HepG2 (cell line): ENCODE measurements around the gene DLG1. TPM values are rescaled to one million over a fixed set of nuclear protein-coding genes. Genes with fewer than 3 reads are reported as not detected.
A peak's percentile ranks its signal among the peaks of the same experiment; 100 is the strongest.

Experiments used
- ATAC-seq: fragments of 200-7000 bp; cut with Tn5 transposase; 3 replicates; pipeline ENCODE4 v1.9.1; 2020; ENCODE audit warnings: mild to moderate bottlenecking, moderate library complexity
- BruUV-seq: library from RNA; stranded (reverse); fragments of 400-500 nt; replicated peaks from 2 replicates; lab custom pipeline; 2021; lab: Mats Ljungman, UMichigan
- CTCF ChIA-PET: fragments of 300-600 bp; formaldehyde crosslinking; extraction: SDS; loops from one replicate; lab custom pipeline; 2021; ENCODE audit warnings: low total read pairs, inconsistent platforms, low intra/inter-chr PET ratio; lab: Yijun Ruan, JAX
- POLR2A ChIA-PET: fragments of 350-600 bp; sonication (Branson Sonifier 250); formaldehyde crosslinking; loops from one replicate; lab custom pipeline; 2020; ENCODE audit warnings: antibody characterized with exemption, inconsistent platforms; lab: Yijun Ruan, JAX
- DNase-seq: peaks from one replicate; pipeline ENCODE4 v3.0.0-alpha.2; 2015; ENCODE audit warnings: low spot score
- FAIRE-seq: peaks from 3 replicates; lab custom pipeline; 2011; peaks lifted over from hg19 to GRCh38; lab: Jason Lieb, UNC
- H2AFZ ChIP-seq: one replicate; pipeline ENCODE4 v1.6.1; 2011; ENCODE audit warnings: low read length, inconsistent platforms
- H3K27ac ChIP-seq: fragments of 300-600 bp; 3 replicates; pipeline ENCODE4 v1.8.0; 2011; ENCODE audit warnings: mixed run types, mild to moderate bottlenecking, mixed read lengths, low read length, inconsistent platforms; ENCODE audit not compliant: insufficient read depth; ENCODE audit errors: extremely low read length
- H3K27me3 ChIP-seq, 2 experiments: fragments of 200-600 bp in 1 of 2; 2 replicates in 1 of 2; 3 replicates in 1 of 2; pipeline versions ENCODE4 v1.6.0 to v1.8.0; 2011; ENCODE audit warnings: low read length in 2 of 2, mild to moderate bottlenecking in 2 of 2, moderate library complexity in 2 of 2, inconsistent platforms in 1 of 2; ENCODE audit not compliant: insufficient read depth in 2 of 2, control insufficient read depth in 1 of 2
- H3K36me3 ChIP-seq, 2 experiments: fragments of 200-600 bp in 1 of 2; replicated peaks in 1 of 2; 2 replicates in 1 of 2; 3 replicates in 1 of 2; pipeline versions ENCODE4 v1.5.1 to v1.8.0; 2011; ENCODE audit warnings: low read length in 2 of 2, inconsistent platforms in 1 of 2; ENCODE audit not compliant: insufficient read depth in 2 of 2, control insufficient read depth in 1 of 2
- H3K4me1 ChIP-seq: 2 replicates; pipeline ENCODE4 v1.5.1; 2012; ENCODE audit warnings: low read length, inconsistent platforms; ENCODE audit not compliant: insufficient read depth
- H3K4me2 ChIP-seq: 2 replicates; pipeline ENCODE4 v1.6.0; 2011; ENCODE audit warnings: low read depth, low read length, inconsistent platforms
- H3K4me3 ChIP-seq, 3 experiments: fragments of 200-600 bp in 1 of 3; sonication (generic), shearing (Covaris generic) in 1 of 3; replicated peaks in 1 of 3; 2 replicates each; pipeline ENCODE4 v1.5.1; 2011 to 2016; ENCODE audit warnings: low read length in 3 of 3, inconsistent platforms in 2 of 3, low read depth in 2 of 3, mild to moderate bottlenecking in 2 of 3, control low read depth in 1 of 3, mixed read lengths in 1 of 3; ENCODE audit not compliant: insufficient read depth in 1 of 3
- H3K79me2 ChIP-seq: one replicate; pipeline ENCODE4 v1.6.1; 2011; ENCODE audit warnings: low read length, inconsistent platforms; ENCODE audit not compliant: insufficient read depth
- H3K9ac ChIP-seq: 2 replicates; pipeline ENCODE4 v1.6.0; 2011; ENCODE audit warnings: mild to moderate bottlenecking, low read depth, low read length, inconsistent platforms; ENCODE audit not compliant: insufficient read depth
- H3K9me3 ChIP-seq: 2 replicates; pipeline ENCODE4 v1.5.1; 2012; ENCODE audit warnings: mild to moderate bottlenecking, low read length
- H4K20me1 ChIP-seq: 2 replicates; pipeline ENCODE4 v1.6.0; 2011; ENCODE audit warnings: inconsistent platforms, mild to moderate bottlenecking, low read length, moderate library complexity; ENCODE audit not compliant: insufficient read depth
- ATF4 ChIP-seq, 2 experiments: fragments of 450-650 bp in 1 of 2; sonication (generic) in 1 of 2; formaldehyde crosslinking; IDR thresholded peaks; 2 replicates each; pipeline versions ENCODE4 v1.5.0 to v1.8.0; 2020 to 2022; ENCODE audit warnings: mild to moderate bottlenecking in 1 of 2, missing genetic modification reagents in 1 of 2
- CEBPB ChIP-seq: IDR thresholded peaks from 2 replicates; pipeline ENCODE4 v1.6.1; 2011; ENCODE audit warnings: low read depth, low read length, improper control_type of control experiment, borderline replicate concordance
- GPN1 ChIP-seq: sonication (generic); formaldehyde crosslinking; IDR thresholded peaks from 2 replicates; pipeline ENCODE4 v1.5.1; 2020; ENCODE audit warnings: missing genetic modification reagents, borderline replicate concordance
- MAFK ChIP-seq, 2 experiments: IDR thresholded peaks in 1 of 2; conservative IDR thresholded peaks in 1 of 2; 2 replicates each; pipeline ENCODE4 v1.6.1; 2011; ENCODE audit warnings: improper control_type of control experiment in 2 of 2, low read length in 2 of 2
- NFATC3 ChIP-seq: sonication (generic); formaldehyde crosslinking; IDR thresholded peaks from 2 replicates; pipeline ENCODE4 v1.5.1; 2020; ENCODE audit warnings: mild to moderate bottlenecking, missing genetic modification reagents
- NFKB2 ChIP-seq: sonication (generic); formaldehyde crosslinking; IDR thresholded peaks from 2 replicates; pipeline ENCODE4 v1.4.0; 2020; ENCODE audit warnings: missing genetic modification reagents, borderline replicate concordance
- RARA ChIP-seq: IDR thresholded peaks from 2 replicates; pipeline ENCODE4 v1.6.1; 2016; ENCODE audit warnings: missing genetic modification reagents, missing compliant biosample characterization
- TAF1 ChIP-seq: sonication (generic); formaldehyde crosslinking; IDR thresholded peaks from 2 replicates; pipeline ENCODE4 v1.4.0; 2020; ENCODE audit warnings: missing genetic modification reagents
- ZBTB25 ChIP-seq: IDR thresholded peaks from 2 replicates; pipeline ENCODE4 v1.6.1; 2018; ENCODE audit warnings: missing genetic modification reagents
- ZBTB37 ChIP-seq: sonication (generic); formaldehyde crosslinking; IDR thresholded peaks from 2 replicates; pipeline ENCODE4 v1.4.0; 2020; ENCODE audit warnings: mild to moderate bottlenecking, missing genetic modification reagents
- ZNF354B ChIP-seq: sonication (generic); formaldehyde crosslinking; IDR thresholded peaks from 2 replicates; pipeline ENCODE4 v1.8.0; 2022; ENCODE audit warnings: mild to moderate bottlenecking, missing genetic modification reagents
- ZNF576 ChIP-seq: sonication (generic); formaldehyde crosslinking; IDR thresholded peaks from 2 replicates; pipeline ENCODE4 v1.4.0; 2020; ENCODE audit warnings: mild to moderate bottlenecking, missing genetic modification reagents
- ZNF775 ChIP-seq: sonication (generic); formaldehyde crosslinking; IDR thresholded peaks from 2 replicates; pipeline ENCODE4 v1.4.0; 2020; ENCODE audit warnings: missing genetic modification reagents, mild to moderate bottlenecking, moderate library complexity, borderline replicate concordance
- WGBS: methylation state at CpG from one replicate; pipeline ENCODE4 v1.1.6; 2017; ENCODE audit warnings: low lambda C conversion rate; 5-methylcytosine and 5-hydroxymethylcytosine counted together
- in situ Hi-C: cut with HindIII; loops from 2 replicates; pipeline ENCODE4 v1.10.0; 2017; ENCODE audit warnings: low pct_unique_long_range_greater_than_20kb; ENCODE audit not compliant: extremely low pct_ligation_motif_present
- intact Hi-C: fragments of 100-400 bp; cut with micrococcal nuclease; formaldehyde crosslinking; loops from one replicate; pipeline ENCODE4 v1.10.0; 2022; ENCODE audit not compliant: unreplicated experiment
- polyA plus RNA-seq, 8 experiments: library from polyadenylated mRNA; depleted of rRNA in 3 of 8; stranded (reverse) in 7 of 8; unstranded in 1 of 8; fragments of >200 nt; fragmentation: Illumina TruSeq in 4 of 8; extraction: Trizol in 4 of 8; gene quantifications; 2 replicates each; pipeline versions ENCODE4 v1.2.1 to v1.2.3, GENCODE V29; 2011 to 2016; ENCODE audit warnings: low read depth in 4 of 8, missing spikeins in 1 of 8, mixed read lengths in 1 of 8; ENCODE audit not compliant: insufficient read depth in 1 of 8
- total RNA-seq, 5 experiments: library from RNA; depleted of rRNA; stranded (reverse); fragments of >200 nt; fragmentation: Illumina TruSeq; extraction: Trizol; gene quantifications; 2 replicates each; pipeline ENCODE4 v1.2.3, GENCODE V29; 2016; ENCODE audit warnings: low read depth in 1 of 5

DLG1 gene
- total and polyA plus RNA-seq, 2 of the 13 experiments (the other 11 are each of a cell fraction or from before 2014, with no cell fraction given), result 30.5 to 104 TPM

- CTCF ChIA-PET, result no interaction called here
- FAIRE-seq, result no peak
Observed at GRCh38 chr3:197311591-197311990, 13.2 kb upstream of the DLG1 start.

GRCh38 chr3:197309528-197310361 lies 11.3 kb upstream of the DLG1 start:
- H3K79me2 ChIP-seq, result no peaks in the 10 kb centered on the region
- no TSS peak for BruUV-seq
- no peaks in the 10 kb centered on the region for H3K9me3 ChIP-seq
- DNase-seq (no peak), ATAC-seq (peak; percentile 53; the same call in 2 of the 3 replicates), FAIRE-seq (no peak)
- intact Hi-C loops, result no loop called here
- peak overlapping the region; percentile 36 for H2AFZ ChIP-seq
- no peak overlapping the region for H3K4me3 ChIP-seq
- no peaks in the 10 kb centered on the region for H3K36me3 ChIP-seq
- in situ Hi-C loops, result no loop called here
- no peaks in the 10 kb centered on the region for H4K20me1 ChIP-seq
- no peak overlapping the region for H3K9ac ChIP-seq
- WGBS, result 40% methylated on average over 5 of the region's 5 CpGs
- ChIA-PET POLR2A (interaction anchor here (0.9 kb wide), 1 partner anchor 14 kb away, joined by 3 read pairs; no protein-coding TSS in a partner anchor), CTCF (no interaction called here)
- H3K27ac ChIP-seq, result no peak overlapping the region
- no peaks in the 10 kb centered on the region; a peak in 1 of 5 replicates for H3K27me3 ChIP-seq
- H3K4me1 ChIP-seq, result peaks cover 42% of the 10 kb centered on the region
- H3K4me2 ChIP-seq, result no peak overlapping the region
- TF ChIP-seq ZBTB37 (CRISPR knock-in tag), result no peak
- peak; percentile 98 to 99 for TF ChIP-seq MAFK (conservative IDR thresholded peaks at IDR 0.05 in 1 of 2, IDR thresholded peaks at IDR 0.05 in 1 of 2; ENCODE audit: low read length in 2 of 2)
- no peak for TF ChIP-seq GPN1 (CRISPR knock-in tag)
- TF ChIP-seq NFKB2 (CRISPR knock-in tag), result no peak
- peak in 1 of 2 experiments; percentile 44; a peak in 1 of 4 replicates for TF ChIP-seq ATF4 (CRISPR knock-in tag; IDR thresholded peaks at IDR 0.05)
- peak; percentile 29; the same call in 1 of the 2 replicates for TF ChIP-seq RARA (CRISPR knock-in tag)
- no peak for TF ChIP-seq ZNF576 (CRISPR knock-in tag)
- TF ChIP-seq TAF1, result no peak
- peak; percentile 68 for TF ChIP-seq CEBPB
- TF ChIP-seq NFATC3 (CRISPR knock-in tag), result no peak

More at GRCh38 chr3:197311591-197311990, 13.2 kb upstream of the DLG1 start:
- Histone ChIP-seq H3K9ac (no peak overlapping the region), H3K4me1 (peaks cover 42% of the 10 kb centered on the region), H3K4me2 (no peak overlapping the region), H4K20me1 (no peaks in the 10 kb centered on the region), H3K27me3 (no peaks in the 10 kb centered on the region; a peak in 1 of 5 replicates), H3K79me2 (no peaks in the 10 kb centered on the region), H2AFZ (no peak overlapping the region), H3K27ac (no peak overlapping the region), H3K9me3 (no peaks in the 10 kb centered on the region), H3K4me3 (no peak overlapping the region), H3K36me3 (no peaks in the 10 kb centered on the region)
- TF ChIP-seq ZBTB25 (CRISPR knock-in tag), result no peak
- no peak for TF ChIP-seq ZNF775
- no peak for TF ChIP-seq ZNF354B (CRISPR knock-in tag)
- no peak for ATAC-seq
- no peak for DNase-seq
- POLR2A ChIA-PET, result no interaction called here
- in situ Hi-C loops (no loop called here), intact Hi-C loops (no loop called here)
- WGBS, result 90% methylated on average over 3 of the region's 3 CpGs
- no TSS peak for BruUV-seq
